NCI-H1417 (cell line): ENCODE results near the gene SLC35G6.
"Not testable (repeated sequence)": the region's sequence is repeated elsewhere in the genome, so short reads cannot be mapped to it uniquely, and the experiment has no call there.

ENCODE experiments used
- DNase-seq, 3 experiments: peaks; one replicate each; lab custom pipeline; 2025; lab: John Stamatoyannopoulos, UW

SLC35G6 gene

DNA sequence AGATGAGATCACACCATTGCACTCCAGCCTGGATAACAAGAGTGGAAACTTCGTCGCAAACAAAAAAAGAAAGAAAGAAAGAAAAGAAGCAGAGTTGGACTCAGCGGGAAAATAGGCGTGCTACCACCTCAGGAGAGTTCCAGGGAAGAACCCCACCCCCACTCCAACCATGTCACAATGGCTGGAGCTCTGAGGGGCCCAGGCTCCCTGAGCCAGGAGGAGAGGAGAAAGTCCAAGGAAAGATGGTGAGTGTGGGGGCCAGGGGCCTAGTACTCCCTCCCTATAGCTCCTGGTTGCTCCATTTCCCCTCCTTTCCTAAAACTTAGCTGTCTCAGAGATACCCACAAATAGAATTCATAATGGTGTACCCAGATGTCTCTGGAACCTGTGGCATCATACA lies at the start of gene SLC35G6:
Gene SLC35G6, plus strand, starts transcription at position 172 of the 400 bp plus-strand sequence. Its CDS starts 71 bp downstream, at position 243.
- not testable (repeated sequence) for DNase-seq

DNA sequence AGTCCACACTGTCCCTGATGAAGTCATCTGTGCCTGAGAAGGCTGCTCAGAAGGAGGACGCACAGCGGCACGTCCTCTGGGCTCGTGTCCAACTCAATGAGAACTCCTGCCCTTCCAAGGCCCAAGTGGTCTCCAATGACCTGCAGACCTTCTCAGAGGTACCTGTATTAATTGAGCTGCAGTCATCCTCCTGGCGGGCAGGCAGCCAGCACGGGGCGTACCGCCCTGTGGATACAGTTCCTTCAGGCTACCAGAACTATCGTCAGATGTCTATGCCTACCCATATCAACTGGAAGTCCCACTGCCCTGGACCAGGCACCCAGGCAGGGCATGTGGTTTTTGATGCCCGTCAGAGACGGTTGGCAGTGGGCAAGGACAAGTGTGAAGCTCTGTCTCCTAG lies 49.0 kb upstream of the SLC35G6 start:
- no peak for DNase-seq

DNA sequence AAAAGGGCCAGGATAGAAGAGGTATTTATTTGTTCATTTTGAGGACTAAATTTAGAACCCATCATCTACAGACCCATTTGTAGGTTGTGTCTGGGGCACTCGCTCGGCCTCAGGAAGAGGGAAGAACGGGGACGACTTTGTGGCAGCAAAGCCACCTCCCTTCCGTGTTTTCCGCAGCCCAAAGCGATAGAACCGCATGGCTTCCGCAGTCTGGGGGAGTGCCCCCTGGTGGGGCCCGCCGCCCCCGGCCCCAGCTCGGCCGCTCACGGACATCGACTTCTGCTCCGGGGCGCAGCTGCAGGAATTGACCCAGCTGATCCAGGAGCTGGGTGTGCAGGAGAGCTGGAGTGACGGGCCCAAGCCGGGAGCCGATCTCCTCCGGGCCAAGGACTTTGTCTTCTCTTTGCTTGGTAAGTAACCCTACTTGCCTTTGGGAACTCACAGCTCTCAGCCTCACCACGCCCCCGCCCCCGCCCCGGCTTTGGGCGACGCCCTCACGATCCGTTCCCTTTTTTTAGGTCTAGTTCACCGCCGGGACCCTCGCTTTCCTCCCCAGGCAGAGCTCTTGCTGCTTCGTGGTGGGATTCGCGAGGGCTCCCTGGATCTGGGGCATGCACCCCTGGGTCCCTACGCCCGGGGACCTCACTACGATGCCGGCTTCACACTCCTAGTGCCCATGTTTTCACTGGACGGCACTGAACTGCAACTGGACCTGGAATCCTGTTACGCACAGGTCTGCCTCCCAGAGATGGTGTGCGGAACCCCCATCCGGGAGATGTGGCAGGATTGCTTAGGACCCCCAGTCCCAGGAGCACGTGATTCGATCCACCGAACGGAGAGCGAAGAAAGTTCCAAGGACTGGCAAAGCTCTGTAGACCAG lies 45.3 kb upstream of the SLC35G6 start:
- peak in 1 of 3 experiments; percentile 56 for DNase-seq

DNA sequence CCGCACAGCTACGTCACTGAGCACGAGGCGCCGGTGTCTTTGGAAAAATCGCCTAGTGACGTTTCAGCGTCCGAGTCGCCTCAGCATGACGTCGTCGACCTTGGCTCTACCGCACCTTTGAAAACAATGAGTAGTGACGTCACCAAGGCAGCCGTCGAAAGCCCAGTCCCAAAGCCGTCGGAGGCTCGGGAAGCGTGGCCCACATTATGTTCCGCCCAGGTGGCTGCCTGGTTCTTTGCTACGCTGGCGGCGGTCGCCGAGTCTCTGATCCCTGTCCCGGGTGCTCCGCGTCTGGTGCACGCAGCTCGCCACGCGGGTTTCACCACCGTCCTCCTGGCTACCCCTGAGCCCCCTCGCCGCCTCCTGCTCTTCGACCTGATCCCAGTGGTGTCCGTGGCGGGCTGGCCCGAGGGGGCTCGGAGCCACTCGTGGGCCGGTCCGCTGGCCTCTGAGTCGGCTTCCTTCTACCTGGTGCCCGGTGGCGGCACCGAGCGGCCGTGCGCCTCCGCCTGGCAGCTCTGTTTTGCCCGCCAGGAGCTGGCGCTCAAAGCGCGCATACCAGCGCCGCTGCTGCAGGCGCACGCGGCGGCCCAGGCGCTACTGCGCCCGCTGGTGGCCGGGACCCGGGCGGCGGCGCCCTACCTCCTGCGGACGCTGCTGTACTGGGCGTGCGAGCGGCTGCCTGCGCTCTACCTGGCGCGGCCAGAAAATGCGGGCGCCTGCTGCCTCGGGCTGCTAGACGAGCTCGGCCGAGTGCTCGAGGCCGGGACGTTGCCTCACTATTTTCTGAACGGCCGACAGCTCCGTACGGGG lies 44.5 kb upstream of the SLC35G6 start:
- DNase-seq: peak; percentile 52 to 79 (median 77)

DNA sequence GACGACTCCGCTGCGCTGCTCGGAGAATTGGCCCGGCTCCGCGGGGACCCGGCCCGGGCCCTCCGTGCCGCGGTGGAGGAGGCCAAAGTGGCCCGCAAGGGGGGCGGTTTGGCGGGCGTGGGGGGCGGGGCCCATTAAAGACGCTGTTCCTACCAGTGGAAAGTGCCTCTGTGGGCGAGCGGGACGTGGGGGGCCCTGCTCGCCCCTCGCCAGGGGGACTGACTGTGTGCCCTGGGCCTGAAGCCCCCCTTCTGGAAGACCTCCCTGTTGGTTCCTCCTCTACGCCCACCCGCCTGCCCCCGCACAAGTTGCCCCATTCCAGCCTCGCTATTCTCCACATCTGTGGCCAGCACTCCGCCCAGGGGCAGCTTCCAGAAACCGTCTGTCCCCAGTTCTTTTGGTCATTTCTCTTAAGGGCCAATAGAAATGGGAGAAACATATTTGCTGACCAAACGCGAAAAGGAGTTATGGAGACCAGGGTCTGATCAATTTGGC lies 43.8 kb upstream of the SLC35G6 start:
- no peak for DNase-seq

DNA sequence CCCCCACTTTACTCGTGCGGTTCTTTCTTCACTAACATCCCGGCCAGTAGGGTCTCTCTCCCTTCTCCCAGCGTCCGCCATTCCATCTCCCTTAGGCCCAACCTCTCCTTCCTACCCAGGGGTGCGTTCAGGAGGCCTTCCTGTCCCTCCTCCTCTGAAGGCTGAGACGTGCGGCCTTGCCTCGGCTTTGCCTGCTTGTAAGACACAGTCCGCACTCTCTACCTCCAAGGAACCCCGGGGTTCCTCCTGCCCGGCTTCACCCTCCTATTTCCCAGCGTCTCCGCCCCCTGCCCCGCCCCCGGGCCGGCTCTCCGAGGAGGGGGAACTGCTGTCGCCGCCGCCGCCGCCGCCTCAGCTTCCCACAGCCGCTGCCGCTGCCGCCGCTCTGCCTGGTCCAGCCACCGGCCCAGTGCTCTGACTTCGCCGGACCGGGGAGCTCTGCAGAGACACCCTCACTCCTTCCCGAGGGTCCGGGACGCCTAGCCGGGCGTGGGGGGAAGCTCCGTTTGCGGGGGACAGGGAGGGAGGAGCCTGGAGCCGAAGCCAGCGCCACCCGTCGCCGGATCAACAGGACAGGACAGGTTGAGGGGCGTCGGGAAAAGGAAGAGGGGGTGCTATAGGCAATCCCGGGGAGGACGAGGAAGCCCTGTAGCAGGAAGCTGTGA lies 43.2 kb upstream of the SLC35G6 start:
- DNase-seq: no peak

DNA sequence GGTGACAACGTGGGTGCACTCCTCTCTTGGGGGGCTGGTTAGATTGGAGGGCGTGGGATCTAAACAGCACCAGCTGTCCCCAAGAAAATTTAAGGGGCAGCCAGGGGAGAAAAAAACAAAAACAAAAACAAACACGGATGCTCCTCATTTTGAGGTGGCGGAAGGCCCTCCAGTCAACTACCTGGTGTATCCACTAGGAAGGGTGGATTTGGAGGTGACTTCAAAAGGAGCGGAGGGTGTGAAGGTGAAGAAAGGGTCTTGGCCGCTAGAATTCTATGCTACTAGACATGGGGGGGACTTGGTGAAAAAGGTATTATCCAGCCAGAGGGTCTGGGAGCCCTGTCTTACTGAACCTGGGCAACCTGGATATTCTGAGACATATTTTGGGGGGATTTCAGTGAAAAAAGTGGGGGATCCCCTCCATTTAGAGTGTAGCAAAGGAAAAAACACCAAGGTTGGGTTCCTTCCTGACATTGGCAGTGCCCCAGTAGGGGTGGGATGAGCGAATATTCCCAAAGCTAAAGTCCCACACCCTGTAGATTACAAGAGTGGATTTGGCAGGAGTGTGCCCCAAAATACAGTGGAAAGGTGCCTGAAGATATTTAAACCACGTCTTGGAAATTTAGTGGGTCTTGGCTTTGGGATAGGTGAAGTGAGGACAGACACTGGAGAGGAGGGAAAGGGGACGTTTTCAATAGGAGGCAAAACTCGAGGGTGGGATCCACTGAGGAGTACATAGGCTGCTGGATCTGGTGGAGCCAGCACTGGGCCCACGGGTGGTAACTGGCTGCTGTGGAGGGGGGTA lies 42.4 kb upstream of the SLC35G6 start:
- DNase-seq: no peak

DNA sequence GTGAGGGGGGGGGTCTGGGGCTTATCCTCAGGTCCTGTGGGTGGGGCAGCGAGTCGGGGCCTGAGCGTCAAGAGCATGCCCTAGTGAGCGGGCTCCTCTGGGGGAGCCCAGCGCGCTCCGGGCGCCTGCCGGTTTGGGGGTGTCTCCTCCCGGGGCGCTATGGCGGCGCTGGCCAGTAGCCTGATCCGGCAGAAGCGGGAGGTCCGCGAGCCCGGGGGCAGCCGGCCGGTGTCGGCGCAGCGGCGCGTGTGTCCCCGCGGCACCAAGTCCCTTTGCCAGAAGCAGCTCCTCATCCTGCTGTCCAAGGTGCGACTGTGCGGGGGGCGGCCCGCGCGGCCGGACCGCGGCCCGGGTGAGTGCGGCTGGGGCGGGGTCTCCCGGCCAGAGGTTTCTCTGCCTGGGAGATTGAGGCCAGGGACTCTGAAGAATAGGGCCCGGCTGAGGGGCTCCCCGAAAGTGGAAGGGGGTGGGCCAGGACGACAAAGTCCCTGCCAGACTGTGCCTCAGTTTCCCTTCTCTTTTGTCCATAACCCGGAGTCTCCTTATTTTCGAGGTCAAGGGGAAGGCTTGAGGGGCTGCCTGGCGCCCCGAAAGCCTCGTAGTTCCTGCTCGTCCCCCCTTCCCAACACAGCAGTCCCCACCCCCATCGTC lies 41.7 kb upstream of the SLC35G6 start, which contains the start of gene FGF11:
Gene FGF11, plus strand, starts transcription at position 51 of the 651 bp plus-strand sequence. Its CDS starts 109 bp downstream, at position 160.
- DNase-seq: peak in 2 of 3 experiments; percentile 11 to 31

DNA sequence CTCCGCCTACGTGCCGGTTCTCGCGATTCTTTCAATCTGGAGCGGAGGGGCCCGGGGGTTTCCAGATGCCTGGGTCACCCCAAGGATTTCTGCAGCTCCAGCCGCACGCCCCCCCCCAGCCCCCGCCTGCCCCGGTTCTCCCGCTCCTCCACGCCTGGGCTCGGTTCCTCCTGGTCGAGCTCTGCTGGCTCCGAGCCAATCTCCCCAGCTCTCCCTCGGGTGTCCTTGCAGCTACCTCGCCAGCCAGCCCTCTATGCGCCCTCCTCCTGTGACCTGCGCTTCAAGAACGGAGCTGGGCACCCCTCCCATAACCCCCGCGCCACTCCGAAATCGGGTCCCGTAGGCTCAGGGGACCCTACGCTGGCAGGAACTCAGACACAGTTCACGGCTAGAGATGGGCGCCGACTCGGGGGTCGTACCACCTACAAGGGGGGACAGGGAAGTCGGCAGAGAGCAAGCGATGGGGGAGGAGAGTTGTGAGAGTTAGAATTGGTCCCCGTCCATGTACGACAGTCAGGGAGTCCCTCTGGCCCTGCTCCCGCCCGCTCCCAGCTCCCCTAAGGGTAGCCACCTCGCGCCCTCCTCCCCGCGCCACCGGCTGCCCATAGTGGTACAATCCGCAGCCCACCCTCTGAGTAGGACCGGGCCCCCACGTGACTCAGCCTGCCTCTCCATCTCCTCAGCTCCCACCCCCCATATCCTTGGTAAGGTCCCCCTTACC lies 41.0 kb upstream of the SLC35G6 start:
- peak in 2 of 3 experiments; percentile 63 to 79 for DNase-seq

DNA sequence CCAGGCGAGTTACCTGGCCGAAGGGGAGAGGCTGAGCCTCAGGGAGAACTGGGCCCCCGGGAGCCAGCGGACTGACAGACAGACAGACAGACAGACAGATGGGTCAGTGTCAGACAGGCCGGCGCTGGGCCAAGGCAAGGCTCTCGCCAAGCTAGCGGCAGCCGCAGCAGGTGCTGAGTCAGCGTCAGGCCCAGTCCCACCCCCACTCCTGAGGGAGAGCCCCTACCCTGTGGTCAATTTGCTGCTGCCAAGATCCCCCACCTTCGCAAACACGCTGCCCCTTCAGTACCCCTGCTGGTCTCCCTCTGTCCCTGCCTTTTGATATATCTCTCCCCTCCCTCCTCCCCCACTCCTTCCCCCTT lies 40.4 kb upstream of the SLC35G6 start:
- DNase-seq: peak in 2 of 3 experiments; percentile 61 to 76

DNA sequence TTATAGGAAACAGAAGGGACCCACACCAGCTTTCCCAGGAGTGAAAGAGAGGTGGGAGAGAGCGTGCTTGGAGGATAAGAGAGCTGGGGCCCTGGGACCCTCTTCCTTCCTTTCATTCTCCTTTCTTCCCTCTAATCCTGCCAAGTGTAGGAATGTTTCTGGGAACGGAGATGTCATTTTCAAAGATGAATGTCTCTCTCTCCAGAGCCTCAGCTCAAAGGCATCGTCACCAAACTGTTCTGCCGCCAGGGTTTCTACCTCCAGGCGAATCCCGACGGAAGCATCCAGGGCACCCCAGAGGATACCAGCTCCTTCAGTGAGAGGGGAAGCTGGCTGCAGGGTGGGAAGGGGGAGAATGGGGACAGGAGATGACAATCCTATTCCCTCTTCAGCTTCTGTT lies 40.0 kb upstream of the SLC35G6 start:
- DNase-seq: no peak

DNA sequence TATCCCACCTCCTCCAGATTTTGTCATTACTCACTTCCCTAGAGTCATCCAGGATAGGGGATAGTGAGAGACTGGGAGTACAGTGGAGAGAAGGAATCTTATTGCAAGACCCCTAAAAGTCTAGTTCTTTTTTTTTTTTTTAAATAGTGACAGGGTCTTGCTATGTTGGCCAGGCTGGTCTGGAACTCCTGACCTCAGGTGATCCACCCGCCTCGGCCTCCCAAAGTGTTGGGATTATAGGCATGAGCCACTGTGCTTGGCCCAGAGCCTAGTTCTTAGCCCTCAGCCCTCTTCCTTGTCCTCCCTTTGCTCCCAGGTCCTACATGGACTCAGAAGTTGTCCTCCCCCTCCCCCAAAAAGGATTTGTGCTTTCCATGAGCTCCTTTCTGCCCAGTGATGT lies 39.1 kb upstream of the SLC35G6 start:
- DNase-seq: no peak

DNA sequence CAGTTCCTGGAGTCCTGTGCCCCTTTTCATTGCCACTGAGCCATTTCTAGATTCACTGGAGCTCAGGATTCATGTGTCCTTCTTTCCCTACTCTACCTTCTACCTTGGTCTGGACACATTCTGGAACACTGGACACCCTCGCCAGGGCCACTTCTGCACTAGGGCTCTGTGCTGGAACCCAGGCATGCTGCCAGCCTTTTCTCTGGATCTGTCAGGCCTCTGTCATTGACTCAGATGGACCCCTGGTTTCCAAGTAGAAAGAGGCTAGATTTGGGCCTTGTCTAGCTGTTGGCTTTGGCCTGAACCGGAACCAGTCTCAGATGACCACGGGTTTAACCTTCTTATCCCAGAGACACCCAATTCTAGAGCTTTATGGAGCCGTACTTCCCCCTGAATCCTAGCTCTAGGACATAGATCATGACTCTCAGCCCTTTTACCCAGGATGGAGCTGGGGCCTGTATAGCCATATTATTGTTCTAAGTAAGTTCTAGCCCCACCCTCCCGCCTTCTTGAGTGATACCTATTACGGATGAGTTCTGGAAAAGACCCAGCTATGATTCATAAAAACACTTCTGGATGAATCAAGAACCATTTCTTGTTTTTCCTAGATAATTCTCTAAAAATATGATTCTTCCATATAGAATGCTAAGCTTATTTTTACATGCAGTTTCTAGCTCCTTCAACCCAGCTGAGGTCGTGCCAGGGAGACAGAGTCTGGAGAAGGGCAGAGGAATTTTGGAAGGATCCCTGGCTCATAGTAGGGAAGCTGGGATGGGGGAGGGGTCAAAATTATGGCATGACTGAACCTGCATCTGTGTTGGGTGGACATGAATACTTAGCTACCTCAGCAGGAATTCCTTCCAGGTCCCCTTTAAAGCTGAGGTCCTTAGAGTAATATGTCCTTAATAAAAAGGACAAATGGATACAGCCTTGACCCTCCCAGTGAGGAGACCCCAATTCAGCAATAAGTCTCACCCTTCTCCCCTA lies 37.5 kb upstream of the SLC35G6 start:
- no peak for DNase-seq

DNA sequence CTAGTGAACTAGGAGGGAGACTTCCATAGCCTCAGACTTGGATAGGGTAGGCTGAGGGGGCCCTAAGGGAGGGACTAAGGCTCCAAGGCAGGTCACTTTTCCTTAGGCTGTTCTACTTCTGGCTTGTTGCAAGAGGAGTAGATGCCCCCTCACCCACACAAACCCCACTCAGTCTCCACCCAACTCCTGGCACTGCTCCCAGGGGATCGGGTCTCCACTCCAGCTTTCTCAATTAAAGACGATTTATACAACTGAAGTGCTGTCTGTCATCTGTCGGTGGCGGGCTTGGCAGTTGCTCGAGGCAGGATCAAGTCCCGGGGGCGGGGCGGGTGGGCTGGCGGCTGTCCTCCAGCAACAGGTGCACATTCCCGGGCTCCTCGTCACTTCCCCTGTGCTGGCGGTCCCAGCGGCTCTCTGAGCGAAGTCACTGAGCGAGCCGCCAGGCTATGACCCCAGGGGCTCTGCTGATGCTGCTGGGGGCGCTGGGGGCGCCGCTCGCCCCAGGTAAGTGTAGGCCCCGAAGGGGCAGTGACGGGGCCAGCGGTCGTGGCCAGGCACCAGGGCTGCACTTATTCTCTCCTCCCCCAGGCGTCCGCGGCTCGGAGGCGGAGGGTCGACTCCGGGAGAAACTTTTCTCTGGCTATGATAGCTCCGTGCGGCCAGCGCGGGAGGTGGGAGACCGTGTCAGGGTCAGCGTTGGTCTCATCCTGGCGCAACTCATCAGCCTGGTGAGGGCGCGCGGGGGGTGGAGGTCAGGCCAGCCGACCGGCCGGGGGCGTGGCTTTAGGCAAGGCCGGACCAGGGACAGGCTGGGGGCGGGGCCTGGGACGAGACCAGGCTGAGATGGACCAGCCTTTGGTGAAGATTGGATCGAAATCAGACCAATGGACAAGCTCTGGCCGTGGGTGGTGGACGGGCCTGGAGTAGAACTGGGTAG lies 36.3 kb upstream of the SLC35G6 start, which contains the start of gene CHRNB1:
Gene CHRNB1, plus strand, starts transcription at position 380 of the 937 bp plus-strand sequence. Its CDS starts 67 bp downstream, at position 447.
- peak in 1 of 3 experiments; percentile 6 for DNase-seq

DNA sequence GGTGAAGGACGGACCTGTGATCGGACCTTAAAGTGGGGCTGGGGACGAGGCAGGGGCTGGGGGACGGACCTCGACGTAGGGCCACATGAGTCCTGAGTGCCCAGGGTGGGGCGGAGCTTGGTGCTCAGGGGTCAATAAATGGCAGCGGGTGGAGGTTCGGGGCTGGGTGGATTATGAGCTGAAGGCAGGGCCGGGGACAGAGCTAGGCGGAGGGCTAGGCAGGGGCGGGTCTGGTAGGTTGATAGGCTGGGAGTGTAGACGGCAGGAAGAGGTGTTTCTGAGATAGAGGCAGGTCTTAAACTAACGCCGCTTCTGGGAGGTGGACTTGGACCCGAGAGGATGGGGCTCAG lies 35.7 kb upstream of the SLC35G6 start:
- no peak for DNase-seq

DNA sequence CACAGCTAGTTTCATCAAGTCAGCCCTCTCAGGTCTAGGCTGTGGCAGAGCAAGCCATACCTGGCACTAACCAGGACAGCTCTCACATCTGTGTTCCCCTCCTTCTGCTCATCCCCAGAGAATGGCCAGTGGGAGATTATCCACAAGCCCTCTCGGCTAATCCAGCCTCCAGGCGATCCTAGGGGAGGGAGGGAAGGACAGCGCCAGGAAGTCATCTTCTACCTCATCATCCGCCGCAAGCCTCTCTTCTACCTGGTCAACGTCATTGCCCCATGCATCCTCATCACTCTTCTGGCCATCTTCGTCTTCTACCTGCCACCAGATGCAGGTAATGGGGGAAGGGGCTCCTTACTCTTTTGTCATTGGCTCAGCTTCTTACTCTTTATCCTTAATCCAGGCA lies 32.8 kb upstream of the SLC35G6 start:
- no peak for DNase-seq

DNA sequence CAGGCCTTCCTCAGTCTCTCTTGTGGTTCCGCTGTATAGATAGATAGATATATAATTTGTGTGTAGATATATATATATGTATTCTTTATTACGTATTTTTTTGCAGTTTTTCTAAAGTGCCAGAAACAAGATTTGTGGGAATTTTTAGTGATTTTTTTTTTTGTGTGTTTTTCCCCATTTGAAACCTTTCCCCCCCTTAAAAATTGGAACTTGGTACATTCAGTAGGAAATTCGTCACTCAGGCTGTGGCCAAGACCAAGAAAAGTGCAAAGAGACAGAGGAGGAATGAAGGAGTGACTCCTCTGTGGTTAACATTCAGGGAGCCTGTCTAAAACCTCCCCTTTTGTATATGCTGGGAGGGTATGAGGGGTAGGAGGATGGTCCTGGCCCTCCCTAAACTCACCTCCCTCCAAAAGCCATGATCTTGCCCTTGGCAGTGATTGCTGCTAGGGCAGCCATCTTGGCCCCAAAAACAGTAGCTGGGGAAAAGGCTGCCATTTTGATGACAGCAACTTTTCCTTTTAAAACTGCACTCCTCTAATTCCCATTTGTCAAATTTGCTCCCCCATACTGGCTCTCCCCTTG lies 21.2 kb upstream of the SLC35G6 start:
- DNase-seq: no peak
